MM.1S (cell line): Measurements from ENCODE around the gene FGF13.

ENCODE experiments used
- DNase-seq: peaks from one replicate; pipeline ENCODE4 v3.0.0-alpha.2; 2015
- H2AFZ ChIP-seq: fragments of 300-600 bp; sonication (generic); 2 replicates; pipeline ENCODE4 v1.6.0; 2016; ENCODE audit warnings: antibody characterized with exemption, low read length
- H3F3A ChIP-seq: fragments of 300-600 bp; sonication (generic); 2 replicates; pipeline ENCODE4 v1.6.1; 2016; ENCODE audit warnings: mild to moderate bottlenecking, antibody characterized with exemption, low read length, moderate library complexity, mixed read lengths; ENCODE audit not compliant: insufficient read depth
- H3K27ac ChIP-seq: fragments of 300-600 bp; sonication (generic); 2 replicates; pipeline ENCODE4 v1.5.1; 2016; ENCODE audit warnings: mild to moderate bottlenecking, low read length
- H3K27me3 ChIP-seq: fragments of 300-600 bp; sonication (generic); replicated peaks from 2 replicates; pipeline ENCODE4 v1.6.0; 2016; ENCODE audit warnings: low read length; ENCODE audit not compliant: insufficient read depth
- H3K36me3 ChIP-seq: fragments of 300-600 bp; sonication (generic); replicated peaks from 2 replicates; pipeline ENCODE4 v1.6.1; 2016; ENCODE audit warnings: mild to moderate bottlenecking, low read length, mixed read lengths; ENCODE audit not compliant: insufficient read depth
- H3K4me1 ChIP-seq: fragments of 300-600 bp; sonication (generic); 2 replicates; pipeline ENCODE4 v1.6.1; 2016; ENCODE audit warnings: low read length, mixed read lengths
- H3K4me2 ChIP-seq: fragments of 300-600 bp; sonication (generic); 2 replicates; pipeline ENCODE4 v1.6.0; 2016; ENCODE audit warnings: low read depth, low read length
- H3K4me3 ChIP-seq: fragments of 300-600 bp; sonication (generic); 2 replicates; pipeline ENCODE4 v1.5.1; 2016; ENCODE audit warnings: low read length, mixed read lengths
- H3K79me2 ChIP-seq: fragments of 300-600 bp; sonication (generic); 2 replicates; pipeline ENCODE4 v1.6.1; 2016; ENCODE audit warnings: mixed run types, low read length, mixed read lengths
- H3K9ac ChIP-seq: fragments of 300-600 bp; sonication (generic); 2 replicates; pipeline ENCODE4 v1.6.1; 2016; ENCODE audit warnings: low read length, mixed read lengths
- H3K9me2 ChIP-seq: fragments of 300-600 bp; sonication (generic); replicated peaks from 2 replicates; pipeline ENCODE4 v1.6.1; 2016; ENCODE audit warnings: mild to moderate bottlenecking, low read length, mixed read lengths; ENCODE audit not compliant: insufficient read depth
- H3K9me3 ChIP-seq: fragments of 300-600 bp; sonication (generic); replicated peaks from 2 replicates; pipeline ENCODE4 v1.6.1; 2016; ENCODE audit warnings: mild to moderate bottlenecking, low read length, mixed read lengths; ENCODE audit not compliant: insufficient read depth
- H4K20me1 ChIP-seq: fragments of 300-600 bp; sonication (generic); 2 replicates; pipeline ENCODE4 v1.6.1; 2016; ENCODE audit warnings: mild to moderate bottlenecking, low read length, moderate library complexity, mixed read lengths; ENCODE audit not compliant: insufficient read depth
- CTCF ChIP-seq: fragments of 300-600 bp; sonication (generic); IDR thresholded peaks from 2 replicates; pipeline ENCODE4 v1.5.1; 2016; ENCODE audit warnings: antibody characterized with exemption, low read length, mixed read lengths
- EZH2 ChIP-seq: fragments of 300-600 bp; sonication (generic); optimal IDR thresholded peaks from 2 replicates; pipeline ENCODE3; 2017; ENCODE audit warnings: low read depth, mild to moderate bottlenecking, antibody characterized with exemption, low read length, mixed read lengths
- EZH2phosphoT487 ChIP-seq: fragments of 300-600 bp; sonication (generic); IDR thresholded peaks from 2 replicates; pipeline ENCODE4 v1.6.1; 2018; ENCODE audit warnings: antibody characterized with exemption, low read length

Gene FGF13

GRCh38 chrX:138651494-138651893 is 60.0 kb downstream of the FGF13 start:
- H2AFZ ChIP-seq, result no peak overlapping the region
- no peaks in the 10 kb centered on the region for H3K9me2 ChIP-seq
- H3K4me1 ChIP-seq, result no peaks in the 10 kb centered on the region
- no peaks in the 10 kb centered on the region for H3K27me3 ChIP-seq
- no peak for DNase-seq
- H3K36me3 ChIP-seq, result no peaks in the 10 kb centered on the region
- no peak overlapping the region for H3K27ac ChIP-seq
- no peaks in the 10 kb centered on the region for H3K79me2 ChIP-seq
- H4K20me1 ChIP-seq, result no peaks in the 10 kb centered on the region
- no peak overlapping the region for H3K4me2 ChIP-seq
- H3K9ac ChIP-seq, result no peak overlapping the region
- H3F3A ChIP-seq, result no peaks in the 10 kb centered on the region
- H3K4me3 ChIP-seq, result no peak overlapping the region
- TF ChIP-seq EZH2phosphoT487 (no peak), CTCF (no peak), EZH2 (no peak)
- H3K9me3 ChIP-seq, result no peaks in the 10 kb centered on the region

GRCh38 chrX:138648568-138648967 is 62.9 kb downstream of the FGF13 start:
- Histone ChIP-seq H3K27me3 (no peaks in the 10 kb centered on the region), H3K9me3 (no peaks in the 10 kb centered on the region), H2AFZ (no peak overlapping the region), H3K4me3 (no peak overlapping the region), H3K27ac (no peak overlapping the region), H3K79me2 (no peaks in the 10 kb centered on the region), H3K9me2 (no peaks in the 10 kb centered on the region), H3F3A (no peaks in the 10 kb centered on the region), H3K4me2 (no peak overlapping the region), H3K36me3 (no peaks in the 10 kb centered on the region), H3K4me1 (no peaks in the 10 kb centered on the region), H4K20me1 (no peaks in the 10 kb centered on the region), H3K9ac (no peak overlapping the region)
- TF ChIP-seq EZH2, result no peak
- no peak for DNase-seq

- TF ChIP-seq EZH2 (no peak), CTCF (no peak), EZH2phosphoT487 (no peak)
Measured at GRCh38 chrX:138638996-138639395, 72.5 kb downstream of the FGF13 start.

More at GRCh38 chrX:138638996-138639395, 72.5 kb downstream of the FGF13 start:
- no peaks in the 10 kb centered on the region for H3K4me1 ChIP-seq
- no peaks in the 10 kb centered on the region for H3F3A ChIP-seq
- no peaks in the 10 kb centered on the region for H3K79me2 ChIP-seq
- no peak overlapping the region for H3K4me3 ChIP-seq
- no peaks in the 10 kb centered on the region for H3K9me3 ChIP-seq
- H3K27me3 ChIP-seq, result no peaks in the 10 kb centered on the region
- no peak overlapping the region for H2AFZ ChIP-seq
- H3K36me3 ChIP-seq, result no peaks in the 10 kb centered on the region
- H3K9ac ChIP-seq, result no peak overlapping the region
- H3K4me2 ChIP-seq, result no peak overlapping the region
- no peak overlapping the region for H3K27ac ChIP-seq
- DNase-seq, result no peak
- H4K20me1 ChIP-seq, result no peaks in the 10 kb centered on the region
- H3K9me2 ChIP-seq, result no peaks in the 10 kb centered on the region
